Heart left ventricle (tissue), 16 donors: ENCODE measurements around the gene SLC6A7. TPM values are rescaled to one million over a fixed set of nuclear protein-coding genes. Genes with fewer than 3 reads are reported as not detected.
"Not testable (repeated sequence)": the region's sequence is repeated elsewhere in the genome, so short reads cannot be mapped to it uniquely, and the experiment has no call there.

Source experiments
- ATAC-seq, 4 donors: fragments of 200-7000 bp; cut with Tn5 transposase; one replicate each; pipeline ENCODE4 v1.9.1; 2020 to 2022; ENCODE audit warnings: moderate library complexity in 4 of 4, mild to moderate bottlenecking in 3 of 4, moderate number of reproducible peaks in 1 of 4
- DNase-seq, 5 donors: peaks; one replicate each; pipeline ENCODE4 v3.0.0-alpha.2; 2020
- H3K27ac ChIP-seq, 12 donors: fragments of 200-600 bp; sonication (generic) in 4 of 12; one replicate each; pipeline versions ENCODE4 v1.5.0 to v1.8.0; 2016 to 2022; ENCODE audit warnings: mild to moderate bottlenecking in 2 of 12
- H3K27me3 ChIP-seq, 9 donors: fragments of 200-600 bp; sonication (generic) in 2 of 9; one replicate each; pipeline versions ENCODE4 v1.5.1 to v1.8.0; 2016 to 2022; ENCODE audit warnings: mild to moderate bottlenecking in 3 of 9
- H3K36me3 ChIP-seq, 9 donors: fragments of 200-600 bp; sonication (generic) in 2 of 9; one replicate each; pipeline versions ENCODE4 v1.5.0 to v1.8.0; 2018 to 2022; ENCODE audit warnings: mild to moderate bottlenecking in 2 of 9
- H3K4me1 ChIP-seq, 12 donors: fragments of 200-600 bp; sonication (generic) in 4 of 12; one replicate each; pipeline versions ENCODE4 v1.5.0 to v1.8.0; 2016 to 2022; ENCODE audit warnings: mild to moderate bottlenecking in 3 of 12
- H3K4me3 ChIP-seq, 12 donors: fragments of 200-600 bp; sonication (generic) in 4 of 12; one replicate each; pipeline versions ENCODE4 v1.5.0 to v1.8.0; 2017 to 2022; ENCODE audit warnings: mild to moderate bottlenecking in 9 of 12, moderate library complexity in 4 of 12
- H3K9me3 ChIP-seq, 12 donors: fragments of 200-600 bp; sonication (generic) in 4 of 12; one replicate each; pipeline versions ENCODE4 v1.5.0 to v1.8.0; 2016 to 2022; ENCODE audit warnings: mild to moderate bottlenecking in 1 of 12
- POLR2A ChIP-seq, 2 donors: fragments of 450-650 bp; IDR thresholded peaks; one replicate each; pipeline ENCODE4 v1.6.1; 2017; ENCODE audit warnings: antibody characterized with exemption in 2 of 2, mild to moderate bottlenecking in 2 of 2, moderate library complexity in 2 of 2
- WGBS, 4 donors: extraction: QIAGEN DNeasy Blood & Tissue Kit in 2 of 4; methylation state at CpG; one replicate each; pipeline versions ENCODE4 v1.1.5 to v1.1.7; 2013 to 2018; 5-methylcytosine and 5-hydroxymethylcytosine counted together
- intact Hi-C, 10 donors: fragments of 100-400 bp; cut with DNase I; formaldehyde crosslinking; loops; one replicate each; pipeline versions ENCODE4 v1.11.1 to v1.14.2; 2022
- polyA plus RNA-seq, 2 donors: library from polyadenylated mRNA; stranded (reverse); fragments of 200-250 nt; gene quantifications; one replicate each; pipeline ENCODE4 v1.2.3, GENCODE V29; 2013
- total RNA-seq, 9 donors: library from RNA; depleted of rRNA in 2 of 9; stranded (reverse); fragments of >200 nt in 2 of 9; fragmentation: NEBNext Ultra II Directional in 3 of 9; extraction: Animal tissue kit (Norgen Biotek cat#: 25700) in 3 of 9; gene quantifications; one replicate each; pipeline versions ENCODE4 v1.1.0 to v1.2.4, GENCODE V29; 2016 to 2023
- TF ChIP-seq, protein P1 (sequence below), 12 donors: fragments of 200-600 bp; sonication (generic) in 4 of 12; IDR thresholded peaks; one replicate each; pipeline versions ENCODE4 v1.5.0 to v1.8.0; 2018 to 2022; ENCODE audit warnings: antibody characterized with exemption in 12 of 12, mild to moderate bottlenecking in 5 of 12
- donor health status: ischemic (EF 13 %, LVEDD 7.1; RV severe dilation, severe dysfunction).
- donor health status: healthy with polysubstance abuse.
- donor health status: DM: no; HTN: yes; CAD: no.
- donor health status: DM: no; HTN: no; CAD: no.
- donor health status: ischemic (EF 25% LVEDD 6.9; RV normal size, moderate dysfunction).
- donor health status: ischemic (EF 25% LVEDD 5.7; RV mildly dilated, moderate dysfunction).
- donor health status: healthy.
- donor health status: DM: yes; HTN: yes; CAD: no.
- donor health status: ischemic (EF 35%, LVEDD 5.7; RV mildly dilated, moderate dysfunction).
- donor health status: nonischemic (EF 11% LVEDD 7.7; RV severe dilation, severe dysfunction).
- donor health status: DM: yes; HTN: yes; CAD: no.
- donor health status: PGD.
- donor health status: ischemic (EF 29% LVEDD 5.4; RV normal size, mild dysfunction).
- donor health status: nonischemic (EF 23%, LVEDD 6.1; RV moderate dilation, normal function).

SLC6A7 gene
- total and polyA plus RNA-seq, 11 donors, result not detected

DNA sequence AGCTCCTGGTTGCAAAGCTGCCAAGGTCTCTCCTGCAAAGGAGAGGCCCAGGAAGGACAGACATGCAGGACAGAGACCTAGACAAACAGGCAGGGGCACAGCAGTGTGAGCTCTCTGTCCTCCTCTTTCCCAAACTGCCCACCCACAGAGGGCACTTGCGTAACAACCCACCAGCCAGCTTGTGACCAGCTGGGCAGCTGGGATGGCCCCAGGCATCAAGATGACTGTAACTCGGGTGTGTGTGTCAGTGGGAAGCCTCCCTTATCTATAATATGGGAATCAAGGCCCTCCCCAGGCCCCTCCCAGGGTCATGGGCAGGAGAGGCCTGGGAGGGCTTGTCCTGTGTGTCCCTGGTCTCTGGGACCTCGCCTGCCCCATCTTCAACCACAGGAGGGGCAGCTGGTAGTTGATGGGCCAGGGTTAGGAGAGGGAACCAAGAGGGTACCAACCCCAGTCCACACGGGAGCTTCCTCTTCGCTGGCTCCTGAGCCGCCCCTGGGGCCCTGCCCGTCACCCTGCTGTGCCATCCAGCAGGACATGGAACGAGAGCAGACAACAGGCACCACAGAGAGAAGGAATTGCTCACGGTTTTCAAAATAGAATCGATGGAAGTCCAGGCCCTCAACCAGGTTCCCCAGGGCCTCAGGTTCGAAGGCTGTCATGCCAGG is 37.9 kb downstream of the SLC6A7 start:
- 79 to 89% (median 81%) methylated on average over 9 to 11 of the region's 11 CpGs for WGBS, 4 donors
- Histone ChIP-seq H3K4me1 (no peaks in the 10 kb centered on the region), H3K27ac (no peak overlapping the region), H3K27me3 (no peaks in the 10 kb centered on the region), H3K9me3 (no peaks in the 10 kb centered on the region), H3K36me3 (no peaks in the 10 kb centered on the region), H3K4me3 (no peak overlapping the region)
- intact Hi-C loops, result no loop called here
- DNase-seq (no peak), ATAC-seq (no peak)
- TF ChIP-seq POLR2A (IDR thresholded peaks at IDR 0.05), result no peak
- TF ChIP-seq, protein P1, sequence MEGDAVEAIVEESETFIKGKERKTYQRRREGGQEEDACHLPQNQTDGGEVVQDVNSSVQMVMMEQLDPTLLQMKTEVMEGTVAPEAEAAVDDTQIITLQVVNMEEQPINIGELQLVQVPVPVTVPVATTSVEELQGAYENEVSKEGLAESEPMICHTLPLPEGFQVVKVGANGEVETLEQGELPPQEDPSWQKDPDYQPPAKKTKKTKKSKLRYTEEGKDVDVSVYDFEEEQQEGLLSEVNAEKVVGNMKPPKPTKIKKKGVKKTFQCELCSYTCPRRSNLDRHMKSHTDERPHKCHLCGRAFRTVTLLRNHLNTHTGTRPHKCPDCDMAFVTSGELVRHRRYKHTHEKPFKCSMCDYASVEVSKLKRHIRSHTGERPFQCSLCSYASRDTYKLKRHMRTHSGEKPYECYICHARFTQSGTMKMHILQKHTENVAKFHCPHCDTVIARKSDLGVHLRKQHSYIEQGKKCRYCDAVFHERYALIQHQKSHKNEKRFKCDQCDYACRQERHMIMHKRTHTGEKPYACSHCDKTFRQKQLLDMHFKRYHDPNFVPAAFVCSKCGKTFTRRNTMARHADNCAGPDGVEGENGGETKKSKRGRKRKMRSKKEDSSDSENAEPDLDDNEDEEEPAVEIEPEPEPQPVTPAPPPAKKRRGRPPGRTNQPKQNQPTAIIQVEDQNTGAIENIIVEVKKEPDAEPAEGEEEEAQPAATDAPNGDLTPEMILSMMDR (IDR thresholded peaks at IDR 0.05), result no peak

DNA sequence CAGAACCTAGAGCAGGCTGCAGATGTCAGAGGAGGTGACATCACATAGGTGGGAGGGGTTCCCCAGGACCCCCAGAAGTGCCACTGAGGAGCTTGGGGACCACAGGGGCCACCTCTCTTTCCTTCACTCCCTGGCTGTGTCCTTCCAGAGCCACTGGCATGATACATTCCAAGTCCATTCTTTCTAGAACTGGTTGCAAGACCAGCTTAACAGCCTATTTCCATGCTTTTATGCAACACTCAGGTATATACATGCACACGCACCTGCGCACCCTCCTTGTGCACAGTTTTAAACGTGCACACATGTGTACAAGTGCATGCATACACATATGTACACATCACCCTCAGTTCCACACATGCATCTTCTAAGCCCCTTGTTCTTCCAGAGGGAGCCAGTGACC is 39.7 kb downstream of the SLC6A7 start:
- Histone ChIP-seq H3K36me3 (no peaks in the 10 kb centered on the region), H3K9me3 (no peaks in the 10 kb centered on the region), H3K4me1 (peaks cover 0 to 7% (median 0%) of the 10 kb centered on the region in 12 donors), H3K27ac (no peak overlapping the region), H3K27me3 (no peaks in the 10 kb centered on the region), H3K4me3 (no peak overlapping the region)
- intact Hi-C loops, result no loop called here
- WGBS, 4 donors, result 71 to 97% (median 89%) methylated on average over 3 of the region's 3 CpGs
- DNase-seq (no peak), ATAC-seq (no peak)
- TF ChIP-seq, protein P1 (IDR thresholded peaks at IDR 0.05), result no peak
- TF ChIP-seq POLR2A (IDR thresholded peaks at IDR 0.05), result no peak

DNA sequence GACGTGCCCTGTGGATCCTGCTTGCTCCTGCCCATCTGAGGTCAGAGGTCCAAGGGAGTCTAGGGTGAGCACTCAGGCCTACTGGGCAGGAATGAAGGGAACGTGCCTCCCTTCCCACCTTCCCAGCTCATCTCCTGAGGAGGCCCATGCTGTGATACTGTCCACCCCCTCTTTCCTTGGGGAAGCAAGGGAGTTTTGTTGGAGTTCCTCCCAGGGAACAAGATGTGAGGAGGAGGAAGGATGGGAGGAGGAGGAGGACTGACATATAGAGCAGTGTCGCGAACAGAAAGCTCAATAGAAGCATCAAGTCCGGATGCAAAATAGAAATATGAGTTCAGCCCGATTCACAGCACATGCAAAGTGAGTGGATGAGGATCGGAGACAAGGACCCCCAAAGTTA is 41.0 kb downstream of the SLC6A7 start:
- Histone ChIP-seq H3K4me3 (no peak overlapping the region), H3K9me3 (no peaks in the 10 kb centered on the region), H3K36me3 (no peaks in the 10 kb centered on the region), H3K27me3 (no peaks in the 10 kb centered on the region), H3K27ac (no peak overlapping the region), H3K4me1 (peaks cover 0 to 13% (median 0%) of the 10 kb centered on the region in 12 donors)
- TF ChIP-seq POLR2A (IDR thresholded peaks at IDR 0.05), result no peak
- TF ChIP-seq, protein P1 (IDR thresholded peaks at IDR 0.05), result no peak
- ATAC-seq (no peak), DNase-seq (no peak)
- intact Hi-C loops, result no loop called here
- WGBS, 4 donors, result 74 to 87% (median 77%) methylated on average over 7 of the region's 7 CpGs

DNA sequence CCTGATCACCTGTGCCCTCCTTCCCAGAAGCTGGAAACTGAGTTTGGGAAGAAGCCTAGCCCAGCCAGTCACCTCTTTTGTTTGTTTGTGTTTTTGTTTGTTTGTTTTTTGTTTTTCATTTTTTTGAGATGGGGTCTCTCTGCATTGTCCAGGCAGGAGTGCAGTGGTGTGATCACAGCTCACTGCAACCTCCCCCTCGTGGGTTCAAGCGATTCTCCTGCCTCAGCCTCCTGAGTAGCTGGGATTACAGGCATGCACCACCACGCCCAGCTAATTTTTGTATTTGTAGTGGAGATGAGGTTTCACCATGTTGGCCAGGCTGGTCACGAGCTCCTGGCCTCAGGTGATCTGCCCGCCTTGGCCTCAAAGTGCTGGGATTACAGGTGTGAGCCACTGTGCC is 43.8 kb downstream of the SLC6A7 start:
- H3K36me3 ChIP-seq, H3K4me3 ChIP-seq, H3K27ac ChIP-seq, DNase-seq, H3K9me3 ChIP-seq, intact Hi-C loops, H3K27me3 ChIP-seq, ATAC-seq: not testable (repeated sequence)
- H3K4me1 ChIP-seq, result peaks cover 0 to 13% (median 0%) of the 10 kb centered on the region in 12 donors
- 95 to 100% (median 96%) methylated on average over 3 to 5 of the region's 5 CpGs for WGBS, 4 donors
